ENCODE measurements around the gene SULF2.

DNA sequence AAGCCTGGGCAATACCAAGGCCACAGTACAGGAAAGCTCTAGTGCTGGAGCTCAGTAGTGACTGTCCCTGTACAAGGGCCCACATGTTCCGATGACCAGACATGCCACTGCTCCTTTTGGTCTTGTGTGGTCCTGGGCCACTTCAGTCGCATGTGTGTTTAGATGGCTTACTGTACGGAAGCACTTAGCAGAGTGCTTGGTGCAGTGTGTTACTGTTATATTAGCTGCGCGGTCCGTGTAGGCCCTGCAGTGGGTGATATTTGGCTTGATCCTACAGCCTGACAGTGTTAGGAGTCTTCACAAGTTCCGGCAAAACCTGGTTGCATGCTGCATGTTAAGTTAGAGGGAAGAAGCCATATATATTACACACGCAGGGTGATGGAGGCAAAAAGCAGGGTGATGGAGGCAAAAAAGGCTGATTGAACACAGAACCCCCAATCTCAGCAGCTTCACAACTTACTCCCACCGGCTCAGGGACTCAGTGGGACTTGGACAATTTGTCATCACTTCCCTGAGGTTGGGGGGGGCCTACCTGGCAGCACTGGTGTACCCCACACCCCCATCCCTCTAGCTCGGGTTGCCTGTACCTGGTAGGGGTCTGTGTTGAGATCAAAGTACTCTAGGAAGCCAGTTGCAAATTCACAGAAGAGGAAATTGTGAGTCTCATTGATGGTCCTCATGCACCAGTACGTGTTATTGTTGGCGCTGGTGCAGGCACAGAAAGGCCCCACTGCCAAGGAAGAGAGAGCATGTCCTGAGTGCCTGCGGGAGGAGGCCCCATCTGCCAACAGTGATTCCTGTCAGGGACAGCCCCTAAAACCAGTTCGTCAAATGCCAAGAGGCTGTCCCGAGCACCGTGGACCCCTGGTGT lies 122.6 kb downstream of the SULF2 start:
- TF ChIP-seq, protein P1, sequence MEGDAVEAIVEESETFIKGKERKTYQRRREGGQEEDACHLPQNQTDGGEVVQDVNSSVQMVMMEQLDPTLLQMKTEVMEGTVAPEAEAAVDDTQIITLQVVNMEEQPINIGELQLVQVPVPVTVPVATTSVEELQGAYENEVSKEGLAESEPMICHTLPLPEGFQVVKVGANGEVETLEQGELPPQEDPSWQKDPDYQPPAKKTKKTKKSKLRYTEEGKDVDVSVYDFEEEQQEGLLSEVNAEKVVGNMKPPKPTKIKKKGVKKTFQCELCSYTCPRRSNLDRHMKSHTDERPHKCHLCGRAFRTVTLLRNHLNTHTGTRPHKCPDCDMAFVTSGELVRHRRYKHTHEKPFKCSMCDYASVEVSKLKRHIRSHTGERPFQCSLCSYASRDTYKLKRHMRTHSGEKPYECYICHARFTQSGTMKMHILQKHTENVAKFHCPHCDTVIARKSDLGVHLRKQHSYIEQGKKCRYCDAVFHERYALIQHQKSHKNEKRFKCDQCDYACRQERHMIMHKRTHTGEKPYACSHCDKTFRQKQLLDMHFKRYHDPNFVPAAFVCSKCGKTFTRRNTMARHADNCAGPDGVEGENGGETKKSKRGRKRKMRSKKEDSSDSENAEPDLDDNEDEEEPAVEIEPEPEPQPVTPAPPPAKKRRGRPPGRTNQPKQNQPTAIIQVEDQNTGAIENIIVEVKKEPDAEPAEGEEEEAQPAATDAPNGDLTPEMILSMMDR (IDR thresholded peaks at IDR 0.05), result no peak
- no peak for TF ChIP-seq POLR2AphosphoS5 (IDR thresholded peaks at IDR 0.05)
- TF ChIP-seq POLR2A (IDR thresholded peaks at IDR 0.05), result no peak
